HepG2 (cell line): ENCODE data around the gene SEMA3G. TPM values are rescaled to one million over a fixed set of nuclear protein-coding genes. Genes with fewer than 3 reads are reported as not detected.
A peak's percentile ranks its signal among the peaks of the same experiment; 100 is the strongest.

ENCODE experiments used
- ATAC-seq: fragments of 200-7000 bp; cut with Tn5 transposase; 3 replicates; pipeline ENCODE4 v1.9.1; 2020; ENCODE audit warnings: mild to moderate bottlenecking, moderate library complexity
- BruUV-seq: library from RNA; stranded (reverse); fragments of 400-500 nt; replicated peaks from 2 replicates; lab custom pipeline; 2021; lab: Mats Ljungman, UMichigan
- CTCF ChIA-PET: fragments of 300-600 bp; formaldehyde crosslinking; extraction: SDS; loops from one replicate; lab custom pipeline; 2021; ENCODE audit warnings: low total read pairs, inconsistent platforms, low intra/inter-chr PET ratio; lab: Yijun Ruan, JAX
- POLR2A ChIA-PET: fragments of 350-600 bp; sonication (Branson Sonifier 250); formaldehyde crosslinking; loops from one replicate; lab custom pipeline; 2020; ENCODE audit warnings: antibody characterized with exemption, inconsistent platforms; lab: Yijun Ruan, JAX
- DNase-seq: peaks from one replicate; pipeline ENCODE4 v3.0.0-alpha.2; 2015; ENCODE audit warnings: low spot score
- FAIRE-seq: peaks from 3 replicates; lab custom pipeline; 2011; peaks lifted over from hg19 to GRCh38; lab: Jason Lieb, UNC
- H2AFZ ChIP-seq: one replicate; pipeline ENCODE4 v1.6.1; 2011; ENCODE audit warnings: low read length, inconsistent platforms
- H3K27ac ChIP-seq: fragments of 300-600 bp; 3 replicates; pipeline ENCODE4 v1.8.0; 2011; ENCODE audit warnings: mixed run types, mild to moderate bottlenecking, mixed read lengths, low read length, inconsistent platforms; ENCODE audit not compliant: insufficient read depth; ENCODE audit errors: extremely low read length
- H3K27me3 ChIP-seq, 2 experiments: fragments of 200-600 bp in 1 of 2; 2 replicates in 1 of 2; 3 replicates in 1 of 2; pipeline versions ENCODE4 v1.6.0 to v1.8.0; 2011; ENCODE audit warnings: low read length in 2 of 2, mild to moderate bottlenecking in 2 of 2, moderate library complexity in 2 of 2, inconsistent platforms in 1 of 2; ENCODE audit not compliant: insufficient read depth in 2 of 2, control insufficient read depth in 1 of 2
- H3K36me3 ChIP-seq, 2 experiments: fragments of 200-600 bp in 1 of 2; replicated peaks in 1 of 2; 2 replicates in 1 of 2; 3 replicates in 1 of 2; pipeline versions ENCODE4 v1.5.1 to v1.8.0; 2011; ENCODE audit warnings: low read length in 2 of 2, inconsistent platforms in 1 of 2; ENCODE audit not compliant: insufficient read depth in 2 of 2, control insufficient read depth in 1 of 2
- H3K4me1 ChIP-seq: 2 replicates; pipeline ENCODE4 v1.5.1; 2012; ENCODE audit warnings: low read length, inconsistent platforms; ENCODE audit not compliant: insufficient read depth
- H3K4me2 ChIP-seq: 2 replicates; pipeline ENCODE4 v1.6.0; 2011; ENCODE audit warnings: low read depth, low read length, inconsistent platforms
- H3K4me3 ChIP-seq, 3 experiments: fragments of 200-600 bp in 1 of 3; sonication (generic), shearing (Covaris generic) in 1 of 3; replicated peaks in 1 of 3; 2 replicates each; pipeline ENCODE4 v1.5.1; 2011 to 2016; ENCODE audit warnings: low read length in 3 of 3, inconsistent platforms in 2 of 3, low read depth in 2 of 3, mild to moderate bottlenecking in 2 of 3, control low read depth in 1 of 3, mixed read lengths in 1 of 3; ENCODE audit not compliant: insufficient read depth in 1 of 3
- H3K79me2 ChIP-seq: one replicate; pipeline ENCODE4 v1.6.1; 2011; ENCODE audit warnings: low read length, inconsistent platforms; ENCODE audit not compliant: insufficient read depth
- H3K9ac ChIP-seq: 2 replicates; pipeline ENCODE4 v1.6.0; 2011; ENCODE audit warnings: mild to moderate bottlenecking, low read depth, low read length, inconsistent platforms; ENCODE audit not compliant: insufficient read depth
- H3K9me3 ChIP-seq: 2 replicates; pipeline ENCODE4 v1.5.1; 2012; ENCODE audit warnings: mild to moderate bottlenecking, low read length
- H4K20me1 ChIP-seq: 2 replicates; pipeline ENCODE4 v1.6.0; 2011; ENCODE audit warnings: inconsistent platforms, mild to moderate bottlenecking, low read length, moderate library complexity; ENCODE audit not compliant: insufficient read depth
- KLF12 ChIP-seq: sonication (generic); formaldehyde crosslinking; IDR thresholded peaks from 2 replicates; pipeline ENCODE4 v1.4.0; 2020; ENCODE audit warnings: missing genetic modification reagents, borderline replicate concordance
- PCBP1 ChIP-seq: fragments of 200-400 bp; formaldehyde crosslinking; IDR thresholded peaks from 2 replicates; pipeline ENCODE4 v1.6.1; 2017; ENCODE audit warnings: mild to moderate bottlenecking, low read depth, low read length, borderline replicate concordance
- POLR2AphosphoS2 ChIP-seq: IDR thresholded peaks from 2 replicates; pipeline ENCODE4 v1.6.1; 2011; ENCODE audit warnings: low read depth, low read length, improper control_type of control experiment
- PRMT3 ChIP-seq: sonication (generic); formaldehyde crosslinking; IDR thresholded peaks from 2 replicates; pipeline ENCODE4 v1.8.1; 2022; ENCODE audit warnings: low read depth, mild to moderate bottlenecking, moderate library complexity, missing genetic modification reagents, borderline replicate concordance
- REPIN1 ChIP-seq: sonication (generic); formaldehyde crosslinking; IDR thresholded peaks from 2 replicates; pipeline ENCODE4 v1.8.0; 2022; ENCODE audit warnings: missing genetic modification reagents, low read depth, mild to moderate bottlenecking, borderline replicate concordance
- ZNF12 ChIP-seq: sonication (generic); formaldehyde crosslinking; IDR thresholded peaks from 2 replicates; pipeline ENCODE4 v1.5.0; 2020; ENCODE audit warnings: missing genetic modification reagents
- ZNF143 ChIP-seq: sonication (generic); formaldehyde crosslinking; IDR thresholded peaks from 2 replicates; pipeline ENCODE4 v1.4.0; 2020; ENCODE audit warnings: missing genetic modification reagents
- ZNF20 ChIP-seq: sonication (generic); formaldehyde crosslinking; IDR thresholded peaks from 2 replicates; pipeline ENCODE4 v1.4.0; 2020; ENCODE audit warnings: mild to moderate bottlenecking, moderate library complexity, missing genetic modification reagents
- ZNF563 ChIP-seq: sonication (generic); formaldehyde crosslinking; IDR thresholded peaks from 2 replicates; pipeline ENCODE4 v1.8.0; 2022; ENCODE audit warnings: mild to moderate bottlenecking, moderate library complexity, missing genetic modification reagents
- ZNF672 ChIP-seq: sonication (generic); formaldehyde crosslinking; IDR thresholded peaks from 2 replicates; pipeline ENCODE4 v1.8.1; 2022; ENCODE audit warnings: missing genetic modification reagents
- ZNF839 ChIP-seq: sonication (generic); formaldehyde crosslinking; IDR thresholded peaks from 2 replicates; pipeline ENCODE4 v1.4.0; 2020; ENCODE audit warnings: missing genetic modification reagents, mild to moderate bottlenecking, borderline replicate concordance
- ZNF850 ChIP-seq: sonication (generic); formaldehyde crosslinking; conservative IDR thresholded peaks from 2 replicates; pipeline ENCODE4 v1.9.0; 2021; ENCODE audit warnings: mild to moderate bottlenecking, missing genetic modification reagents
- ZSCAN29 ChIP-seq: sonication (generic); formaldehyde crosslinking; conservative IDR thresholded peaks from 2 replicates; pipeline ENCODE4 v1.4.0; 2020; ENCODE audit warnings: mild to moderate bottlenecking, missing genetic modification reagents
- WGBS: methylation state at CpG from one replicate; pipeline ENCODE4 v1.1.6; 2017; ENCODE audit warnings: low lambda C conversion rate; 5-methylcytosine and 5-hydroxymethylcytosine counted together
- in situ Hi-C: cut with HindIII; loops from 2 replicates; pipeline ENCODE4 v1.10.0; 2017; ENCODE audit warnings: low pct_unique_long_range_greater_than_20kb; ENCODE audit not compliant: extremely low pct_ligation_motif_present
- intact Hi-C: fragments of 100-400 bp; cut with micrococcal nuclease; formaldehyde crosslinking; loops from one replicate; pipeline ENCODE4 v1.10.0; 2022; ENCODE audit not compliant: unreplicated experiment
- polyA plus RNA-seq, 8 experiments: library from polyadenylated mRNA; depleted of rRNA in 3 of 8; stranded (reverse) in 7 of 8; unstranded in 1 of 8; fragments of >200 nt; fragmentation: Illumina TruSeq in 4 of 8; extraction: Trizol in 4 of 8; gene quantifications; 2 replicates each; pipeline versions ENCODE4 v1.2.1 to v1.2.3, GENCODE V29; 2011 to 2016; ENCODE audit warnings: low read depth in 4 of 8, missing spikeins in 1 of 8, mixed read lengths in 1 of 8; ENCODE audit not compliant: insufficient read depth in 1 of 8
- total RNA-seq, 5 experiments: library from RNA; depleted of rRNA; stranded (reverse); fragments of >200 nt; fragmentation: Illumina TruSeq; extraction: Trizol; gene quantifications; 2 replicates each; pipeline ENCODE4 v1.2.3, GENCODE V29; 2016; ENCODE audit warnings: low read depth in 1 of 5
- TF ChIP-seq, protein P1 (sequence below): sonication (generic); formaldehyde crosslinking; IDR thresholded peaks from 2 replicates; pipeline ENCODE4 v1.5.1; 2020; ENCODE audit warnings: missing genetic modification reagents, mild to moderate bottlenecking, borderline replicate concordance

Gene SEMA3G
- total and polyA plus RNA-seq, 2 of the 13 experiments (the other 11 are each of a cell fraction or from before 2014, with no cell fraction given) = 6.1 to 8.3 TPM

DNA sequence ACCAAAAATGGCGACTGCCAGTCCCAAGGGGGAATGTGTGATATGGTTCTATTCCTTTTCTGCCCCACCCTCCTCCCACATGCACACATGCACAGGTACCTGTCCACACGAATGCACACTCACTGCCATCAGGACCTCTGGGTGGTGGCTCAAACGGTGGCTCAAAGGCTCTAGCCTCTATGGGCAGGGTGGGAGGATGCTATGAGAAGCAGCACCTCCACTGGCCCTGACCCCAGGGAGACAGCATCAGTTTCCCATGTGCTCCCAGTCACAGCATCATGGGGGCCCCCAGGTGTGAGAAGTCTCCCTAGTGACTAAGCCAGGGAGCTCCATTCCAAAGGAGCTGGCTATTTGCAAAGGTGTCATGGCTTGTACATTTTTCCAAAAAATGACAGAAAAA lies 15.9 kb downstream of the SEMA3G start:
- H4K20me1 ChIP-seq = no peaks in the 10 kb centered on the region
- WGBS = 7% methylated on average over 3 of the region's 3 CpGs
- in situ Hi-C loops = no loop called here
- no peak overlapping the region for H3K4me3 ChIP-seq
- H3K79me2 ChIP-seq = no peaks in the 10 kb centered on the region
- FAIRE-seq (no peak), DNase-seq (no peak), ATAC-seq (peak; percentile 13)
- peak overlapping the region; percentile 83 for H3K27ac ChIP-seq
- no peaks in the 10 kb centered on the region for H3K9me3 ChIP-seq
- peaks cover 76% of the 10 kb centered on the region for H3K4me1 ChIP-seq
- 0 out of 2 replicates have a peak, but pooled peaks have one; percentile 28 for TF ChIP-seq ZNF12 (CRISPR knock-in tag)
- TF ChIP-seq, protein P1, sequence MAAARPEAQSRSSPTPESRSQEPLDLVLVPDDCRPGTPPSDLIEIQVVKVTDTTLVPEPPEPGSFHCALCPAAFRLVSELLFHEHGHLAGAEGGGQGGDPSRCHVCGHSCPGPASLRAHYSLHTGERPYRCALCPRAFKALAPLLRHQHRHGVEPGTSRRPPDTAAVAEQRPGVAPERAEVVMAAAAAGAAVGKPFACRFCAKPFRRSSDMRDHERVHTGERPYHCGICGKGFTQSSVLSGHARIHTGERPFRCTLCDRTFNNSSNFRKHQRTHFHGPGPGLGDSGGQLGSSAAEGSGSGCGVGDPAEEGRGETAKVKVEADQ (CRISPR knock-in tag) = no peak
- TF ChIP-seq ZNF20 (CRISPR knock-in tag) = no peak
- TF ChIP-seq ZNF839 (CRISPR knock-in tag) = no peak
- 0 out of 2 replicates have a peak, but pooled peaks have one; percentile 29 for TF ChIP-seq ZNF850 (CRISPR knock-in tag)
- no peak for TF ChIP-seq PRMT3 (CRISPR knock-in tag)
- no peak for TF ChIP-seq ZNF672
- TF ChIP-seq ZSCAN29 (CRISPR knock-in tag) = no peak
- no peak for TF ChIP-seq ZNF143
- 0 out of 2 replicates have a peak, but pooled peaks have one; percentile 10 for TF ChIP-seq ZNF563
- no peak for TF ChIP-seq KLF12
- no peak for TF ChIP-seq POLR2AphosphoS2
- 0 out of 2 replicates have a peak, but pooled peaks have one; percentile 4 for TF ChIP-seq REPIN1 (CRISPR knock-in tag)
- no peak for TF ChIP-seq PCBP1
- H3K27me3 ChIP-seq = no peaks in the 10 kb centered on the region
- H3K4me2 ChIP-seq = peak overlapping the region; percentile 68
- H3K36me3 ChIP-seq = no peaks in the 10 kb centered on the region
- H3K9ac ChIP-seq = no peak overlapping the region
- POLR2A ChIA-PET = interaction anchor here (2.2 kb wide), 1 partner anchor 16 kb away, joined by 14 read pairs; the partner anchor contains the start of gene SEMA3G
- intact Hi-C loops = no loop called here
- no peak overlapping the region for H2AFZ ChIP-seq
- BruUV-seq = TSS peak; percentile 45
- CTCF ChIA-PET = interaction anchor here (1.1 to 4.0 kb wide), 4 partner anchors 17 to 23 kb away, joined by 3 to 83 read pairs (median 4); partner anchors contain the start of gene SEMA3G
